ENCODE measurements around the gene SLC6A11.

DNA sequence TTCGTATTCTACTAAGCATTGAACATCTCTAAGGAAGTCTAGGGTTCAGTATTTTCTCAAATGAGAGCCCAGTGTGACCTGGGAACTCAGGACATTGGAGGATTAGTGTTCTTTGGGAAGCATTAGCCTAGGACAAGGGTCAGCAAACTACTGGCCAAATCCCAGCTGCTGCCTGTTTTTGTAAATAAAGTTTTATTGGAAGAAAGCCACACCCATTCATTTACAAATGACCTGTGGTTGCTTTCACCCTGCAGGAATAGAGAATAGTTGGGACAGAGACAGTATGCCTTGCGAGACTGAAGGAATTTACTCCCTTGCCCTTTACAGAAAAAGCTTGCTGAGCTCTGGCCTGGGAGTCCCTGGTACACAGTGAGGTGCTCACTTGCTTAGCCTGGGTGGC is 20.6 kb downstream of the SLC6A11 start:
- TF ChIP-seq POLR2AphosphoS5 (IDR thresholded peaks at IDR 0.05; ENCODE audit: insufficient read depth in 1 of 2, low read depth in 1 of 2): no peak
- TF ChIP-seq, protein P1, sequence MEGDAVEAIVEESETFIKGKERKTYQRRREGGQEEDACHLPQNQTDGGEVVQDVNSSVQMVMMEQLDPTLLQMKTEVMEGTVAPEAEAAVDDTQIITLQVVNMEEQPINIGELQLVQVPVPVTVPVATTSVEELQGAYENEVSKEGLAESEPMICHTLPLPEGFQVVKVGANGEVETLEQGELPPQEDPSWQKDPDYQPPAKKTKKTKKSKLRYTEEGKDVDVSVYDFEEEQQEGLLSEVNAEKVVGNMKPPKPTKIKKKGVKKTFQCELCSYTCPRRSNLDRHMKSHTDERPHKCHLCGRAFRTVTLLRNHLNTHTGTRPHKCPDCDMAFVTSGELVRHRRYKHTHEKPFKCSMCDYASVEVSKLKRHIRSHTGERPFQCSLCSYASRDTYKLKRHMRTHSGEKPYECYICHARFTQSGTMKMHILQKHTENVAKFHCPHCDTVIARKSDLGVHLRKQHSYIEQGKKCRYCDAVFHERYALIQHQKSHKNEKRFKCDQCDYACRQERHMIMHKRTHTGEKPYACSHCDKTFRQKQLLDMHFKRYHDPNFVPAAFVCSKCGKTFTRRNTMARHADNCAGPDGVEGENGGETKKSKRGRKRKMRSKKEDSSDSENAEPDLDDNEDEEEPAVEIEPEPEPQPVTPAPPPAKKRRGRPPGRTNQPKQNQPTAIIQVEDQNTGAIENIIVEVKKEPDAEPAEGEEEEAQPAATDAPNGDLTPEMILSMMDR (IDR thresholded peaks at IDR 0.05): no peak
- TF ChIP-seq POLR2A (IDR thresholded peaks at IDR 0.05): no peak
